HG03175 (cell line): ENCODE results near the gene TFF3.

Experiments
- ATAC-seq: cut with Tn5 transposase; IDR thresholded peaks from one replicate; pipeline ENCODE4 v1.9.1; 2021; ENCODE audit warnings: mild to moderate bottlenecking, moderate library complexity; ENCODE audit not compliant: unreplicated experiment

Gene TFF3

GRCh38 chr21:42347601-42348327 lies 32.6 kb upstream of the TFF3 start:
- ATAC-seq, result no peak

GRCh38 chr21:42346866-42347600 lies 31.8 kb upstream of the TFF3 start:
- no peak for ATAC-seq

GRCh38 chr21:42346441-42346840 lies 31.2 kb upstream of the TFF3 start:
- no peak for ATAC-seq

- no peak for ATAC-seq
Measured at GRCh38 chr21:42344631-42345030, 29.4 kb upstream of the TFF3 start.

GRCh38 chr21:42343963-42344510 lies 28.8 kb upstream of the TFF3 start:
- no peak for ATAC-seq

- no peak for ATAC-seq
Measured at GRCh38 chr21:42343556-42343955, 28.3 kb upstream of the TFF3 start.

- ATAC-seq, result no peak
Measured at GRCh38 chr21:42343101-42343500, 27.9 kb upstream of the TFF3 start.

- no peak for ATAC-seq
Measured at GRCh38 chr21:42341776-42342542, 26.8 kb upstream of the TFF3 start.

- no peak for ATAC-seq
Measured at GRCh38 chr21:42340187-42341050, 25.2 kb upstream of the TFF3 start.

GRCh38 chr21:42338729-42339715 lies 23.8 kb upstream of the TFF3 start:
- ATAC-seq, result no peak

GRCh38 chr21:42337830-42338728 lies 22.9 kb upstream of the TFF3 start:
- no peak for ATAC-seq

- no peak for ATAC-seq
Measured at GRCh38 chr21:42337276-42337675, 22.1 kb upstream of the TFF3 start.

- no peak for ATAC-seq
Measured at GRCh38 chr21:42336054-42336453, 20.8 kb upstream of the TFF3 start.

- no peak for ATAC-seq
Measured at GRCh38 chr21:42332557-42333317, 17.5 kb upstream of the TFF3 start.

- no peak for ATAC-seq
Measured at GRCh38 chr21:42331660-42332059, 16.5 kb upstream of the TFF3 start.

- ATAC-seq, result no peak
Measured at GRCh38 chr21:42330380-42331371, 15.5 kb upstream of the TFF3 start.
